Effector CD8-positive, alpha-beta T cell (primary cell): ENCODE results near the gene SORCS2.

ENCODE experiments used
- DNase-seq: peaks from one replicate; lab custom pipeline; 2025; lab: John Stamatoyannopoulos, UW

SORCS2 gene

GRCh38 chr4:7614350-7614949 lies 422.1 kb downstream of the SORCS2 start:
- no peak for DNase-seq

- DNase-seq: no peak
Observed at GRCh38 chr4:7616193-7616592, 423.9 kb downstream of the SORCS2 start.

- no peak for DNase-seq
Observed at GRCh38 chr4:7618361-7618760, 426.0 kb downstream of the SORCS2 start.

DNA sequence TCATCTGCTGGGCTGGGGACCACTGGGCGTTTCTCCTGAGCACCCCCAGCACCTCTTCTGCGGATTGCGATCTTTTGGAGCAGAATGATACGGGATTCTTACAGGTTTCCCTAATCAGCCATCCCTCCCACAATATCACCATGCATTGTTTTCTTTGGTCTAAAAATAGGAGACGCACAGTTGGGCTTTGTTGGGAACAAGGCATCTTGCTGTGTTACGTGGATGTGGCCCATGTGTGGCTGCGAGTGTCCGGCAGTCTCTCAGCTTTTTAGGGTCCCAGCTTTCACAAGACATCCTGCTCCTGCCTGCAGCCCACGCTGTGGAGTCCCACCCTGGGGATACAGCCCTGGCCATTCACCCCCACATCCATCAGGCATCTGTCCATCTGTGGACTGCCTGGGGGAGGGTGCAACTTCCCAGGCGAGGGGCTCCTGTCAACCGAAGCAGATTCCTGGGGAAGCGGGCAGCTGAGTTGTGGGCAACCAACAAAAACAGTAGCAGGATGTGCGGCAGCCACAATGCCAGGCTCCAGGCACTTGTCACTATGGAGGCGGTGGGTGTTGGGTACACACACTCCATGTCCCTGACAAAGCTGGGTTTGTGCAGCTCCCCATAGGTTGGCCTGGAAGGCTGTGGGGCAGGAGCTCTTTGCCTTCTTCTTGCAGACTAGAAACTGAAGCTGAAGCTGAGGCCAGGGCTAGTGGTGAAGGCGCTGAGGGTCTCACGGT lies 427.9 kb downstream of the SORCS2 start:
- DNase-seq: no peak

DNA sequence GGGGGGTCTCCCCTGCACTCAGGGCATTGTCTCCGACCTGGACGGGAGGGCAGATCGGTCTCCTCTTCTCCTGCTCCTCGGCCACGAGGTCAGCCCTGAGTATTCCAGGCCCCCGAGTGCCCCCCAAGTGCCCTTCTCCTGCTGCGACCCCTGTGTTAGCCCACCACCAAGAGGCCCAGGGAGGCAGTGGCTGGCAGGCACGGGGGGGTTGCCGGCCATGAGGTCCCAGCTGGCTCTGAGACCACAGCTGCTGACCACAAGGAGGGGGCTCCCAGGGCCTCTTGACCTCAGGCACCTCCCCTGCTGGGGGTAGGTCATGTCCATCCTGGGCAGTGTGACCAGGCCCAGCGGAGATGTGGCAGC lies 428.5 kb downstream of the SORCS2 start:
- no peak for DNase-seq

GRCh38 chr4:7621252-7622035 lies 429.1 kb downstream of the SORCS2 start:
- DNase-seq: no peak

GRCh38 chr4:7622371-7622770 lies 430.0 kb downstream of the SORCS2 start:
- no peak for DNase-seq

GRCh38 chr4:7623468-7623867 lies 431.1 kb downstream of the SORCS2 start:
- DNase-seq: no peak

DNA sequence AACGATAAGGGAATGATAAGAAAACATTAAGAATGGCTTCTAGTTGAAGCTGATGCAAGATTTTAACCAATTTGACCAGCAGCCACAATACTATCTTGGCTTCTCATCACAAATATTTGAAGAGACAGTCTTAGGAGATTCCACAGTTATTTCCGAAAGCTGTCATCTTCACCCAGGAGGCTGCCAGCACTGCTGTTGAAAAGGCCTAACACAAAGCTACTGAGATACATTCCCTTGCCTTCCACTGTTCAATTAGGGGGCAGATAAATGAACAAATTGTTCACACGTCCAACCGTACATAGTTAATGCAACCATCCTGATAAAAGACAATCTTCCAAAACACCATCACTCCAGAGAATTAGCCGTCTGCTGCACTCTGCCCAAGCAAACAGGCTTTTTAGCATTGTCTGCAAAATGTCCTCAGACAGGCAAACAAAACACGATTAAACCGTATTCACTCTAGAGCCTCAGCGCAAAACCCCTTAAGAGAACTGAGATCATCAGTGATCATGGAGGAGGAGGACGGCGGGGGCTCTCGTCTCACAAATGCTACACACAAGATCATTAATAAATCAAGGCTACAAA lies 432.1 kb downstream of the SORCS2 start:
- DNase-seq: no peak

DNA sequence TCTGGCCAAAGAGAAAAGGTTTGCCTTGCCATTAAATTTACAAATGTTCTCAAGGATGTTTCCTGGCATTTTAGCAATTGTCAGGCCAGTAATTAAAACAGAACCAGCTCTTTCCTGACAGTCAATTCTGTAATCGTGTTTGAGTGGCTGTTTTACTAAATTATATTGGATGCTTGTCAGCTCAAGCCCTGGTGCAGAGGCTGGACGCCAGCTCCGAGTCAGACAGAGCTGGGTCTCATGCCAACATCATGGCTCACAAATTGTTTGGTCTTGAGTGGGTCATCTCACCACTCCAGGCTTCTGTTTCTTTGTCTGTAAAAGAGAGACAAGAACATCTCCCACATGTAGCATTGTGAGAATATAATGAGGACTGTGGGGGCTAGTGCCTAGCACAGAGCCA lies 432.7 kb downstream of the SORCS2 start:
- no peak for DNase-seq

DNA sequence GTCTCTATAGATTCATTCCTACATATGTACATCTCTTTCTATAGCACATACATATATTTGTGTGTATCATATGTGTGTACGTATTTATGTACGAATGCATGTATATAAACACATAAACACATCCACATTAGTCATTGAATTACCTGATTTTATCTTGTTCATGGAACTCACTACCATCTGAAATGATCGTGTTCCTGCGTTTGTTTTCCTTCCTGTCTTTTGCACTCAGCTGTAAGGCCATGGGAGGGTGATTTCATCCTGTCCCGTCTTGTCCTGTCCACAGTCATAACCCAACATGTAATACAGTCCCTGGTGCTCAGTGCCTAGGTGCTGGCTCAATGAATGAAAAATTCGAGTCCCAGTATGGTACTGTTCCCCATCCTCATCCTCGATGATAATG lies 434.2 kb downstream of the SORCS2 start:
- no peak for DNase-seq

GRCh38 chr4:7627251-7628250 lies 435.2 kb downstream of the SORCS2 start:
- no peak for DNase-seq

DNA sequence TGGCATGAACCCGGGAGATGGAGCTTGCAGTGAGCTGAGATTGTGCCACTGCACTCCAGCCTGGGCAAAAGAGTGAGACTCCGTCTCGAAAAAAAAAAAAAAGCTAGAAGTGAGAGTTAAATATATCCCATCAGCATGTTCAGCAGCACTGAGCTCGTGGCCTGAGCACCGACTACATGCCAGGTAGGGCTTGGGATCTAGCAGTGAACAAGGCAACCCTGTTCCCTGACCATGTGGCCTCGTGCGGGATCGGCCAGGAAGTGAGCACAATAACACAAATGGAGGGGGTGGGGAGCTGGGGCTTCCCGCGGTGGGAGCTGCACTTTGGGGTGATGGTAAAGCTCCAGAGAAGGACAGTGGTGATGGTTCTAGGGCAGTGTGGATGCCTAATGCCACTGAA lies 436.1 kb downstream of the SORCS2 start:
- no peak for DNase-seq

DNA sequence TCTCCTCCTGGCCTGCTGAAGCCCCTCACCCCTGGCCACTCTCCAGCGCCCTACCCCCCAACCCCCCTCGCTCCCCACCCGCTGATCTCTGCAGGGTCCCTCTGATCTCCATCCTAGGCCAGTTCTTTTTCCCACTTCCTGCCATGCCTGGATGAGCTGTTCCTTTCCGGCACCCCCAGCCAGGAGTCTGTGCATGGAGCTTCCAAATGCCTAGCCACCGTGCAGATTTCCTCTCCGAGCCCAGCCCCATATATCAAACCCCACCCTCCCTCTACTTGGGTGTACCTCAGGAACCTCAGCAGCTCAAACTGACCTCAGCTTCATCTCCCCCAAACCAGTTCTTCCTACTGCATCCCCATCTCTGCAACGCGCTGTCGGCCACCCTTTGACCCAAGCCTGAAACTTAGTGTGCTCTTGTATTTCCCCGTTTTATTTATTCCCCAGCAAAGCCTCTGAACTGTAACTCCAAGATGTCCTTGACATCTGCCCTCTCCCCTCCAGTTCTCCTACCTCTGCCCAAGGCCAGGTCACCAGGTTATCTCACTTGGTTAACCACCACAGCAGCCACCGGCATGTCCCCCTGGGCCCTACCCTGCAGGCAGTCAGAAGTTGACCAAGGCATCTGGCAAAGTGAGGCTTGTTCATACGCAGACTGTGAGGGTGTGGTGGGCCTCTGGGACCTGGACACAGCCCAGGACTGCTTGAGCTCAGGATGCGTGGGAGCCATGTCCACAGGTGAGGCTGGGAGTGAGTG lies 437.3 kb downstream of the SORCS2 start:
- no peak for DNase-seq

GRCh38 chr4:7630568-7631287 lies 438.4 kb downstream of the SORCS2 start:
- DNase-seq: no peak

DNA sequence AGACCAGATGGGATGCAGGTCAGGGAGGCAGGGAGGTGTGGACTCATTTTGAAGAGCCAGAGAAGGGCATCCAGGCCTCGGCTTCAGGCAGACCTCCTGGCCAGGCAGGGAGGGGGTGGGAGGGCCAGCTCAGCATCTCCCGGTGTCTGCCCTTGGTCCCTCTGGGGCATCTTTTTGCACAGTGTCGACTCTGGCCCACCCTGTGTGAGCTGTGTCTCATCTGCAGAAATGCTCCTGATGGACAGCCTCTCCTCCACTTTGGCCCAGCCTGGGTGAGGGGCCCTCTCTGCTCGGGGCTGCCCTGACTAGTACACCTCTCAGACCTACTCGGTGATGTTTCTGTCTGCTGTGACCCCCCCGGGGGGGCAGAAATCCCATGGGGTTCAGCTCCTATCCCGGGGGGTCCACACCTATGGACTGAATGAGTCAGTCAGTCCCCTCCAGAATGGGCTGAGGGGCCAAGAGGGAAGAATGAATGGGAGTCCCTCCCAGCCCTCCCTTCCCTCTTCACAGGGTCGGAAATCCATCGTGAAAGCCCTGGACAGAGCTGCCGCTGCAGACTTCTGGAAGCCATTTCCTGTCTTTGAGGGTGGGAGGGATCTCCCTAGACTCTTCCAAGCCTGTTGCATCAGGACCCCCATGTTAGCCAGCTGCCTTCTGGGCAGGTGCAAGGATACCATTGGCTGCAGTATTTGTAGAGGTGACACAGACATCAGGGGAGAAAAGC lies 439.1 kb downstream of the SORCS2 start:
- DNase-seq: no peak

DNA sequence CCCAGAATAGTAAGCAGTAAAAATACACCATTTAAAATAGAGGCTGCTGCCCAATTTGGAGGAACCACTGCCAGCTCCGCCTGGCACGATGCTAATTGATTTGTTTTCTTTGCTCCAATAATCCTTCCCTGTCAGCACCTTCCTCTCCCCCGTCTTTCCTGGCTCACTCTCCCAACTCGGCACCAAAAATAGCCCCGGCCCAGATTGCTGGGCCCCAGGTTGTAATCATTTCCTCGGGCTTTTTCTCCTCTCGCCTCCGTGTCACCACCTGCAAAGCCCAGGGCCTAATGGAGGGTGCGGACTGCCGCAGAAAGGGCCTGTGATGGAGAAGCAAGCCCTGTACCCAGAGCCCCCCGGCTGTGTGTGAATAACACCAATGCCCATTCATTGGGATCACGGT lies 440.0 kb downstream of the SORCS2 start:
- DNase-seq: no peak

DNA sequence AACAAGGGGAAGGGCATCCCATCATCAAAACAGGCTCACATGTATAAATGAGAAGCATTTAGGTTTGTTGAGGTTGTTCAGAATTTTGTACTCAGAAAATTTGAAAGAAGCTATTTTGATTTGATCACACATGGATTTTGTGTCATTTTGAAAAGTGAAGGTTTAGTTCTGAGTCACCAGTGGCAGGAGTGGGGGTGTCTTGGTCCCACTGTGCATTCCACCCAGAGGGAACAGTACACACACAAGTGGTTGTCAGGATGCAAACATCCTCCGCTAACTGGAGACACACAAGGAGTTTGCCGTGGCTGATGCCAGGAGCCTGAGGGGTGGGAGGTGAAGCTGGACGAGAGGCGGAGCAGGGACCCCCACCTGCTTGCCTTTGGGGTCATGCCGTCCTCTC lies 440.6 kb downstream of the SORCS2 start:
- DNase-seq: no peak

GRCh38 chr4:7634661-7635251 lies 442.4 kb downstream of the SORCS2 start:
- DNase-seq: no peak
